Tibial nerve (tissue), 4 donors: ENCODE data around the gene C2CD4B. TPM values are rescaled to one million over a fixed set of nuclear protein-coding genes. Genes with fewer than 3 reads are reported as not detected.

ENCODE experiments used
- DNase-seq, 2 donors: peaks; one replicate each; pipeline ENCODE4 v3.0.0-alpha.2; 2019; ENCODE audit warnings: low spot score in 2 of 2
- H3K27ac ChIP-seq, 4 donors: fragments of 200-600 bp; sonication (generic) in 3 of 4; one replicate each; pipeline ENCODE4 v1.5.1; 2017 to 2019; ENCODE audit warnings: mild to moderate bottlenecking in 1 of 4
- H3K27me3 ChIP-seq, 2 donors: fragments of 200-600 bp; sonication (generic) in 1 of 2; one replicate each; pipeline versions ENCODE4 v1.5.1 to v1.6.0; 2017 to 2019
- H3K36me3 ChIP-seq, 3 donors: fragments of 200-600 bp; sonication (generic); one replicate each; pipeline ENCODE4 v1.5.1; 2018 to 2019
- H3K4me1 ChIP-seq, 4 donors: fragments of 200-600 bp; sonication (generic) in 3 of 4; one replicate each; pipeline ENCODE4 v1.5.1; 2017 to 2019
- H3K4me3 ChIP-seq, 4 donors: fragments of 200-600 bp; sonication (generic) in 3 of 4; one replicate each; pipeline ENCODE4 v1.5.1; 2017 to 2019; ENCODE audit warnings: mild to moderate bottlenecking in 1 of 4, moderate library complexity in 1 of 4
- H3K9me3 ChIP-seq, 4 donors: fragments of 200-600 bp; sonication (generic) in 3 of 4; one replicate each; pipeline ENCODE4 v1.5.1; 2017 to 2019
- EP300 ChIP-seq, 2 donors: sonication (generic); formaldehyde crosslinking; IDR thresholded peaks; one replicate each; pipeline ENCODE4 v1.6.1; 2017; ENCODE audit warnings: antibody characterized with exemption in 2 of 2, mild to moderate bottlenecking in 1 of 2
- POLR2A ChIP-seq, 2 donors: fragments of 450-650 bp; IDR thresholded peaks; one replicate each; pipeline ENCODE4 v1.6.1; 2017; ENCODE audit warnings: antibody characterized with exemption in 2 of 2, mild to moderate bottlenecking in 2 of 2, moderate library complexity in 2 of 2
- WGBS, 2 donors: methylation state at CpG; one replicate each; pipeline ENCODE4 v1.1.5; 2018; 5-methylcytosine and 5-hydroxymethylcytosine counted together
- total RNA-seq, 4 donors: library from RNA; depleted of rRNA; stranded (reverse); fragments of >200 nt; gene quantifications; one replicate each; pipeline ENCODE4 v1.1.0, GENCODE V29; 2016
- TF ChIP-seq, protein P1 (sequence below), 5 experiments: fragments of 200-600 bp in 3 of 5; fragments of 450-650 bp in 2 of 5; sonication (generic) in 3 of 5; IDR thresholded peaks; one replicate each; pipeline ENCODE4 v1.5.1; 2016 to 2019; ENCODE audit warnings: antibody characterized with exemption in 5 of 5, mild to moderate bottlenecking in 3 of 5, moderate library complexity in 2 of 5

The C2CD4B gene
- total RNA-seq, 4 donors from 2014 or later, result 1.8 to 5.5 (median 3.0) TPM

DNA sequence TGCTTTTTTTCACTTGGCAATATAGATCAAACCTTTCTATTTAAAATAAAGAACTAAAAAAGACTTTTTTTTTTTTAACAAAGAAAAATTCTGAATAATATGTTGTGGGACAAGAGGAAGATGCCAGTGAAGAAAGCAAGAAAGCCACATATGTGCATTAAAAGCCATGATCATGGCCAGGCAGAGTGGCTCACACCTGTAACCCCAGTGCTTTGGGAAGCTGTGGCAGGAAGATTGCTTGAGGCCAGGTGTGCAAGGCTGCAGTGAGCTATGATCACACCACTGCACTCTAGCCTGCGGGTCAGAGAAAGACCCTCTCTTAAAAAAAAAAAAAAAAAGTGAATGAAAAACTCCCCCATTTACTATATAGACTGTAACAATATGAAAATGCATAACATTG lies 23.9 kb downstream of the C2CD4B start:
- Histone ChIP-seq H3K4me3 (no peak overlapping the region), H3K9me3 (no peaks in the 10 kb centered on the region), H3K4me1 (no peaks in the 10 kb centered on the region), H3K36me3 (no peaks in the 10 kb centered on the region), H3K27ac (no peak overlapping the region), H3K27me3 (no peaks in the 10 kb centered on the region)
- TF ChIP-seq, protein P1, sequence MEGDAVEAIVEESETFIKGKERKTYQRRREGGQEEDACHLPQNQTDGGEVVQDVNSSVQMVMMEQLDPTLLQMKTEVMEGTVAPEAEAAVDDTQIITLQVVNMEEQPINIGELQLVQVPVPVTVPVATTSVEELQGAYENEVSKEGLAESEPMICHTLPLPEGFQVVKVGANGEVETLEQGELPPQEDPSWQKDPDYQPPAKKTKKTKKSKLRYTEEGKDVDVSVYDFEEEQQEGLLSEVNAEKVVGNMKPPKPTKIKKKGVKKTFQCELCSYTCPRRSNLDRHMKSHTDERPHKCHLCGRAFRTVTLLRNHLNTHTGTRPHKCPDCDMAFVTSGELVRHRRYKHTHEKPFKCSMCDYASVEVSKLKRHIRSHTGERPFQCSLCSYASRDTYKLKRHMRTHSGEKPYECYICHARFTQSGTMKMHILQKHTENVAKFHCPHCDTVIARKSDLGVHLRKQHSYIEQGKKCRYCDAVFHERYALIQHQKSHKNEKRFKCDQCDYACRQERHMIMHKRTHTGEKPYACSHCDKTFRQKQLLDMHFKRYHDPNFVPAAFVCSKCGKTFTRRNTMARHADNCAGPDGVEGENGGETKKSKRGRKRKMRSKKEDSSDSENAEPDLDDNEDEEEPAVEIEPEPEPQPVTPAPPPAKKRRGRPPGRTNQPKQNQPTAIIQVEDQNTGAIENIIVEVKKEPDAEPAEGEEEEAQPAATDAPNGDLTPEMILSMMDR (IDR thresholded peaks at IDR 0.05), result no peak
- TF ChIP-seq POLR2A (IDR thresholded peaks at IDR 0.05) (no peak), EP300 (IDR thresholded peaks at IDR 0.05) (no peak)
- DNase-seq, result no peak
- 78 to 96% methylated on average over 1 of the region's 1 CpG for WGBS, 2 donors

DNA sequence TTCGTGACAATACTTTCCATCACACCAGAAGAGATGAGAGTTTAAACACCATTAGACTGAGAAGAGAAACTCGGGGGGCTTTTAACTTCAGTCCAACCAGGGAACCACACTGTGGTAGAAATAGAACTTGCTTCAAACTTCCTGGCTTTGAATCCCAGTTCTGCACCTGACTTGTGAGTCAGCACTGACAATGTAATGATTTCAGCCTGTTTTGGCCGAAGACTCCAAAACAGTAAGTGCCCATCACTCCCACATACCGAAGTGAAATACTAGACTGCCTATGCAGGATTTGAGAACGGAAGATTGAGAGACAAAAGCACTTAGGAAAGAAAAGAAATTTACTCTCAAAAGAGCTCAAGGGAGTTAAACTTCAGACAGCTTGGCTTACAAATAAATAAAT lies 27.0 kb downstream of the C2CD4B start:
- TF ChIP-seq EP300 (IDR thresholded peaks at IDR 0.05), result no peak
- TF ChIP-seq POLR2A (IDR thresholded peaks at IDR 0.05), result no peak
- TF ChIP-seq, protein P1 (IDR thresholded peaks at IDR 0.05), result no peak

DNA sequence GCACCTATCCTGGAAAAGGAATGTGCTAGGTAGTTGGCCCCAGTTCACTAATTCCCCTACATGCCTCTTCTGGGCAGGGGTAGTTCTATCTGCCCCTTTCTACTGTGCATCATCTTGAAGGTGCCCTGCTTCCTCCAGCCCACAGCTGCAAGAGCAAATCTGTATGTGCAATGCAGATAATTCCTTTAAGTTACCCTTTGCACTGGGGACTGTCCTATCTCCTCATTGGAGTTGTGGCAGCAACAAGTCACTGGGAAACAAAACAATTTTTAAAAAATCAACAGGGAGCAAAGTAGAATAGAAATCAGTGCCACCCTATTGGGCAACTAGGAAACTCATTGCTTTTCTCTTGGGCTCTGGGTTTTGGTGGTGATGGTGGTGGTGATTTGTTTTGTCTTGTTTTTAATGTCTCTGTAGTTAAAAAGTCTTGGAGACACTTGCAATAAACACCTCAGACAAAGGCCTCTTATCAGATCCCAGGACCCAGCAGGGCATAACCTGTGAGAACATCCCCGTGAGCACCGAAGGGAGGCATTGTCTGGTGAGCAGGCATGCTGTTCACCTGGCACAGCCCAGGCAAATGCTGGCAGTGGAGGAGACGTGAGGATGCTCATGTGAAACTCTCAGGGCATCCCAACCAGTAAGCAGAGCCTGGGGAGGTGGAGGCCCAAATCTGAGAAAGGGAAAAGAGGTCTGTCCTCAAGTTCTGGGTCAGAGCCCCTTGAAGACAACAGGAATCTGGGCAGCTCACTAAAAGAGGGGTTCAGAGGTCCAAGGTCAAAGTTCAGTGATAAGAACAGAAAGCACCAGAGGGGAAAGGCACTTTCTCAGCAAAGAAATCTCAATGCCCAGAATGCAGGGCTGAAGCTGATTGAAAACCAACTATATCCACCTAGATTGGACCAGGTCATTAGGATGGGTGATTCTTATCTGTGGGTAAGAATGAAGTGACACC lies 27.9 kb downstream of the C2CD4B start:
- H3K36me3 ChIP-seq, result no peaks in the 10 kb centered on the region
- peaks cover 0 to 6% (median 0%) of the 10 kb centered on the region in 4 donors for H3K4me1 ChIP-seq
- H3K27ac ChIP-seq, result no peak overlapping the region
- TF ChIP-seq POLR2A (IDR thresholded peaks at IDR 0.05), result no peak
- TF ChIP-seq, protein P1 (IDR thresholded peaks at IDR 0.05), result no peak
- no peak for TF ChIP-seq EP300 (IDR thresholded peaks at IDR 0.05)
- DNase-seq, result no peak
- WGBS, 2 donors, result 69 to 74% methylated on average over 3 of the region's 3 CpGs
- H3K9me3 ChIP-seq, result no peaks in the 10 kb centered on the region
- H3K27me3 ChIP-seq, result no peaks in the 10 kb centered on the region
- no peak overlapping the region for H3K4me3 ChIP-seq

More for the DNA sequence above, 27.0 kb downstream of the C2CD4B start:
- Histone ChIP-seq H3K9me3 (no peaks in the 10 kb centered on the region), H3K27ac (no peak overlapping the region), H3K36me3 (no peaks in the 10 kb centered on the region), H3K27me3 (no peaks in the 10 kb centered on the region), H3K4me1 (peaks cover 0 to 6% (median 0%) of the 10 kb centered on the region in 4 donors), H3K4me3 (no peak overlapping the region)
- no peak for DNase-seq
- 61 to 77% methylated on average over 5 of the region's 5 CpGs for WGBS, 2 donors

DNA sequence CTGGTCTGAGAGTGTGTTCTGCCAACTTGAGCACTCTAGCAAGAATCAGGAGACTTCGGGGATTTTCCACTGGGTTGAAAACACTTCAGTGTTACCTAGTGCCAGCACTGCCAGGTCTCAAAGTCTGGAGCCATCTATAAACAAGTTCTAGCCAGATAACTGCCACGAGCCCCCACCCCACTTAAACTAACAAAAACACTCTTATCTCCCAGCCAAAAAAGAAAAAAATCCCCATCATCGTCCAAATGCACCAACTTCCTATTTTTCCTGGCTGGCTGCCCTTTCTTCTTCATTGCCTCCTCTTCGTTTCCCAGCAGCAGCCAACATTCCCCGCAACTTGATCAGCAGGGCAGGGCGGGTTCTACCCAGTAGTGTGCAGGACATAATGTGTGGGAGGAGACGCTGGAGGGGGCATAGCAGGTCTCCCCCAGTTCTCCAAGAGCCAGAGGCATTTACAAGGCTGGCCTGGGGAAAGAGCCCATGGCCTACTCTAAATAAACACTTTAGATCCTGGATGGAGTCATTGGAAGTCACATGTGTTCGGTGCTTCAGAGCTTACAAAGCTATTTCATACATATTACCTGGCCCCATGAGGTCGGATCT lies 29.5 kb downstream of the C2CD4B start:
- TF ChIP-seq, protein P1 (IDR thresholded peaks at IDR 0.05), result no peak
- no peak for TF ChIP-seq POLR2A (IDR thresholded peaks at IDR 0.05)
- TF ChIP-seq EP300 (IDR thresholded peaks at IDR 0.05), result no peak
- Histone ChIP-seq H3K4me1 (peaks cover 0 to 6% (median 0%) of the 10 kb centered on the region in 4 donors), H3K4me3 (no peak overlapping the region), H3K36me3 (no peaks in the 10 kb centered on the region), H3K27ac (no peak overlapping the region), H3K9me3 (no peaks in the 10 kb centered on the region), H3K27me3 (no peaks in the 10 kb centered on the region)
- WGBS, 2 donors, result 38 to 50% methylated on average over 9 of the region's 9 CpGs
- DNase-seq, result no peak

DNA sequence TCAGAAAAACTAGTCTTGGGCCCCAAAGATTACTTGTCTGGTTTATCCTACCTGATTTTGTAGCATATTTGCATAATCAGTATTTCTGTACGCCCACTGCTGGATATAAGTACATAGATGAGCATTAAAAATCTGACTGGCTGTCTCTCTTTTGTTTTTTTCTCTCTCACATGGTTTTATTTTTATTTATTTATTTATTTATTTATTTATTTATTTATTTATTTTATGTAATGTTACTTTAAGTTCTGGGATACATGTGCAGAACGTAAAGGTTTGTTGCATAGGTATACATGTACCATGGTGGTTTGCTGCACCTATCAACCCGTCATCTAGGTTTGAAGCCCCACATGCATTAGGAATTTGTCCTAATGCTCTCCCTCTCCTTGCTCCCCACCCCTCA lies 31.9 kb downstream of the C2CD4B start:
- Histone ChIP-seq H3K36me3 (no peaks in the 10 kb centered on the region), H3K9me3 (no peaks in the 10 kb centered on the region), H3K27ac (no peak overlapping the region), H3K27me3 (no peaks in the 10 kb centered on the region), H3K4me3 (no peak overlapping the region), H3K4me1 (peaks cover 0 to 6% (median 0%) of the 10 kb centered on the region in 4 donors)
- whole genome bisulfite sequencing, 2 donors, result 96 to 99% methylated on average over 3 of the region's 3 CpGs
- DNase-seq, result no peak
- TF ChIP-seq EP300 (IDR thresholded peaks at IDR 0.05), result no peak
- no peak for TF ChIP-seq POLR2A (IDR thresholded peaks at IDR 0.05)
- TF ChIP-seq, protein P1 (IDR thresholded peaks at IDR 0.05), result no peak
